Measurements from ENCODE around the gene EPB41L3.

Gene EPB41L3

DNA sequence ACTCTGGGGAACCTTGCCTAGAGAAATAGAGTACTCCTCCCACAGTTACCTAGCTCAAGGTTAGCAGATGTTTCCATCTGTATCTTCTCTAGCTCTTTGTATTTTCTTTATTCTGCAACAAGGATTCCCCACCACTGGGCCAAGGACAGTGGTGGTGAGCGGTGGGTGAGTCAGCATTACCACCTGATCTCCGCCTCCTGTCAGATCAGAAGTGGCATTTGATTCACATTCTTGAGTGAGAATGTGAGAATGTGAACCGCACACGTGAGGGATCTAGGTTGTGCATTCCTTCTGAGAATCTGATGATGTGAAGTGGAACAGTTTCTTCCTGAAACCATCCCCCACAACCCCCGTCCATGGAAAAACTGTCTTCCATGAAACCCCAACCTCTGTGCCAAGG, 9.0 kb downstream of the EPB41L3 start:
- DNase-seq (ENCODE audit: low spot score), result no peak
- no peak overlapping the region for H3K4me3 ChIP-seq
- TF ChIP-seq, protein P1, sequence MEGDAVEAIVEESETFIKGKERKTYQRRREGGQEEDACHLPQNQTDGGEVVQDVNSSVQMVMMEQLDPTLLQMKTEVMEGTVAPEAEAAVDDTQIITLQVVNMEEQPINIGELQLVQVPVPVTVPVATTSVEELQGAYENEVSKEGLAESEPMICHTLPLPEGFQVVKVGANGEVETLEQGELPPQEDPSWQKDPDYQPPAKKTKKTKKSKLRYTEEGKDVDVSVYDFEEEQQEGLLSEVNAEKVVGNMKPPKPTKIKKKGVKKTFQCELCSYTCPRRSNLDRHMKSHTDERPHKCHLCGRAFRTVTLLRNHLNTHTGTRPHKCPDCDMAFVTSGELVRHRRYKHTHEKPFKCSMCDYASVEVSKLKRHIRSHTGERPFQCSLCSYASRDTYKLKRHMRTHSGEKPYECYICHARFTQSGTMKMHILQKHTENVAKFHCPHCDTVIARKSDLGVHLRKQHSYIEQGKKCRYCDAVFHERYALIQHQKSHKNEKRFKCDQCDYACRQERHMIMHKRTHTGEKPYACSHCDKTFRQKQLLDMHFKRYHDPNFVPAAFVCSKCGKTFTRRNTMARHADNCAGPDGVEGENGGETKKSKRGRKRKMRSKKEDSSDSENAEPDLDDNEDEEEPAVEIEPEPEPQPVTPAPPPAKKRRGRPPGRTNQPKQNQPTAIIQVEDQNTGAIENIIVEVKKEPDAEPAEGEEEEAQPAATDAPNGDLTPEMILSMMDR (IDR thresholded peaks at IDR 0.05), result no peak

DNA sequence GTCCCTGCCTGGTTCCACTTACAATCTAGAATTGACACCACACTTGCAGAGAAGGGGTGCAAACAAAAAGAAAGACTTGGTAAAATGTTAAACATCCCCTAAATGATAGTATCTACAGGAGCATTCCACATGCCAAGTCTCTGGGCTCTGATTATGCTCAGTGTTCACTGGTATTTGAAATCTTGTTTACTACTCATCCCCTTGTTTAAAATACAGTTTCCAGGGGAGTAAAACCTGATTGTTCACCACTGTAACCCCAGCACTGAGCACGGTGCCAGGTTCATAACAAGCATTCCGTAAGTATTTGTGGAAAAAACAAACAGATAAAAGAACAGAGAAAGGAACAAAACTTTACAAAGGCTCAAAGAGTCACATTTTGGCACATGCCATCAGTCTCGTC, 11.7 kb downstream of the EPB41L3 start:
- DNase-seq (ENCODE audit: low spot score), result no peak

More for the DNA sequence above, 9.0 kb downstream of the EPB41L3 start:
- H3K27ac ChIP-seq, result no peak overlapping the region

DNA sequence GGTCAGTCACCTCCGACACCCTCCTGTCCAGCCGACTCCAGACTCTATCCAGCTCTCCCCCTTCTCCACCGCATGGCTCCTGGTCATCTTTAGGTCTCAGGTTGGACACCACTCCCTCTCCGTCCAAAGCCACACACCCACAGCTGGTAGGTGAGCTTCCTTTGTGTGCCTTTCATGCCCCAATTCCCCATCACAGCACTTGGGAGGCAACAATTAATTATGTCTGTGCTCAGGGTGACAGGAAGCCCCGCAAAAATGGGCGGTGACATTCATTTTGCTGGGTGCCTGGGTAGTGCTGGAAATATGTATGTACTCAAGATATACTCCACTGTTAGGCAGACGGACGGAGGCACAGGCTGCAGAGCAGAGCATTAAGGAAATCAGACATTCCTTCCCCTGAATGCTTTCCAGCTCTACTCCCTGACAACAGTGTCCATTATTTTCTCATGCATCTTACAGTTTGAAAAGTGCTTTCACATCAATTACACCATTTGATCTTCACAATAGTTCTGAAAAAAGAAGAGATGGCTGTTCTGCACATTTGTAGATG, 13.1 kb downstream of the EPB41L3 start:
- Histone ChIP-seq H3K27ac (no peak overlapping the region), H3K4me3 (no peak overlapping the region)
- TF ChIP-seq, protein P1 (IDR thresholded peaks at IDR 0.05), result no peak
- DNase-seq (ENCODE audit: low spot score), result no peak

More for the DNA sequence above, 11.7 kb downstream of the EPB41L3 start:
- Histone ChIP-seq H3K4me3 (no peak overlapping the region), H3K27ac (no peak overlapping the region)
- TF ChIP-seq, protein P1 (IDR thresholded peaks at IDR 0.05), result no peak

DNA sequence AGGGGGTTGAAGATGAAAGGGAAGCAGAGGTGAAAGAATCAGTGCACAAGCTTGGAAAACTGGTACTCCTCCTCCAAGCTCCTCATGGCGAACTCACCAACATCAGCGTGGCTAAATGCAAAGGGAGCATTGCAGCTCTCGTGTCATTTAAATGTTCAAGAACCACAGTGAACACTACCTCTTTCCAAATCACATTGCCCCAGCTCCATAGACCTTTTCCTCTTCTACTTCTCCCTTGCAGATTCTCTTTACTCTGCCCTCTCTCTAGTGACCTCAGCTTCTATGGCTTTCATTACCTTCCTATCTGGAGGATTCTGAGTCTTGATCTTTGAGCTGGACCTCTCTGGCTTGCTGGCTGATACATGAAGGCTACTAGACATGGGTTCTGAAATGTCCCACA, 14.3 kb downstream of the EPB41L3 start:
- Histone ChIP-seq H3K27ac (no peak overlapping the region), H3K4me3 (no peak overlapping the region)
- TF ChIP-seq, protein P1 (IDR thresholded peaks at IDR 0.05), result no peak
- no peak for DNase-seq (ENCODE audit: low spot score)

DNA sequence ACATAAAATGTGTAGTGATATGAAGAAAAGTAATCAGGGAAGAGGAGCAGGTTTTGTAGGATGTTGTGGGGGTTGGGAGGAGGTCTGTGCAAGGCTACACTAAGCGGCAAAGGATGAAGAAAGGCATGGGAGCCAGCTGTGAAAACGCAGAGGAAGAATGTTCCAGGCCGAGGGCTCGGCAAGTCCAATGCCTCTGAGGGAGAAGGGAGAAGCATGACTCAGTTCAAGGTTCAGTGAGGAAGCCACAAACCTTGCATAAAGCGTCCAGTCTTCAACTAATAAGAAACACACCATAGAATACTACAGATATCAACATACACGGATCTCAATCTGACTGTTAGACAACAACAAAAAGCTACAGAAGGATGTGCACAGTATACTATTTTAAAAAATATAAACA, 16.2 kb downstream of the EPB41L3 start:
- no peak for DNase-seq (ENCODE audit: low spot score)
- no peak overlapping the region for H3K4me3 ChIP-seq
- no peak overlapping the region for H3K27ac ChIP-seq
- TF ChIP-seq, protein P1 (IDR thresholded peaks at IDR 0.05), result no peak

GRCh38 chr18:5524660-5525059, 19.1 kb downstream of the EPB41L3 start:
- H3K27ac ChIP-seq, result no peak overlapping the region
- no peak for DNase-seq (ENCODE audit: low spot score)
- TF ChIP-seq, protein P1 (IDR thresholded peaks at IDR 0.05), result no peak
- no peak overlapping the region for H3K4me3 ChIP-seq

- TF ChIP-seq, protein P1 (IDR thresholded peaks at IDR 0.05), result no peak
- no peak overlapping the region for H3K4me3 ChIP-seq
- no peak overlapping the region for H3K27ac ChIP-seq
- DNase-seq (ENCODE audit: low spot score), result no peak
Observed at GRCh38 chr18:5521000-5521399, 22.8 kb downstream of the EPB41L3 start.
